GM23248 (cell line): ENCODE results near the gene C22orf23. TPM values are rescaled to one million over a fixed set of nuclear protein-coding genes. Genes with fewer than 3 reads are reported as not detected.

Source experiments
- DNase-seq: peaks from one replicate; pipeline ENCODE4 v3.0.0-alpha.2; 2015
- H2AFZ ChIP-seq: fragments of 200-600 bp; sonication (generic); 2 replicates; pipeline ENCODE4 v1.6.1; 2016; ENCODE audit warnings: antibody characterized with exemption
- H3F3A ChIP-seq: fragments of 200-600 bp; sonication (generic); 2 replicates; pipeline ENCODE4 v1.6.1; 2016; ENCODE audit warnings: mild to moderate bottlenecking, antibody characterized with exemption, mixed run types; ENCODE audit not compliant: insufficient read depth
- H3K27ac ChIP-seq: fragments of 200-600 bp; sonication (generic); 2 replicates; pipeline ENCODE4 v1.5.1; 2016; ENCODE audit warnings: mild to moderate bottlenecking
- H3K27me3 ChIP-seq: fragments of 200-600 bp; sonication (generic); replicated peaks from 2 replicates; pipeline ENCODE4 v1.6.1; 2016; ENCODE audit warnings: mild to moderate bottlenecking; ENCODE audit not compliant: insufficient read depth
- H3K36me3 ChIP-seq: fragments of 200-600 bp; sonication (generic); 2 replicates; pipeline ENCODE4 v1.6.1; 2016; ENCODE audit warnings: low read depth, mild to moderate bottlenecking
- H3K4me1 ChIP-seq: fragments of 200-600 bp; sonication (generic); 2 replicates; pipeline ENCODE4 v1.6.1; 2016; ENCODE audit warnings: mild to moderate bottlenecking; ENCODE audit not compliant: insufficient read depth
- H3K4me2 ChIP-seq: fragments of 200-600 bp; sonication (generic); one replicate; pipeline ENCODE4 v1.6.1; 2016; ENCODE audit warnings: mild to moderate bottlenecking; ENCODE audit not compliant: unreplicated experiment
- H3K4me3 ChIP-seq: fragments of 200-600 bp; sonication (generic); 2 replicates; pipeline ENCODE4 v1.5.1; 2016; ENCODE audit warnings: mild to moderate bottlenecking
- H3K79me2 ChIP-seq: fragments of 200-600 bp; sonication (generic); 2 replicates; pipeline ENCODE4 v1.6.1; 2016; ENCODE audit warnings: mild to moderate bottlenecking; ENCODE audit not compliant: insufficient read depth
- H3K9ac ChIP-seq: fragments of 200-600 bp; sonication (generic); 2 replicates; pipeline ENCODE4 v1.6.1; 2016; ENCODE audit warnings: mild to moderate bottlenecking
- H3K9me2 ChIP-seq: fragments of 200-600 bp; sonication (generic); 2 replicates; pipeline ENCODE4 v1.6.1; 2016; ENCODE audit warnings: mixed run types, mild to moderate bottlenecking, moderate library complexity; ENCODE audit not compliant: insufficient read depth
- H3K9me3 ChIP-seq: fragments of 200-600 bp; sonication (generic); one replicate; pipeline ENCODE4 v1.6.1; 2017; ENCODE audit warnings: low read depth
- H4K20me1 ChIP-seq: fragments of 200-600 bp; sonication (generic); 2 replicates; pipeline ENCODE4 v1.6.0; 2016; ENCODE audit not compliant: insufficient read depth
- EZH2 ChIP-seq: fragments of 200-600 bp; sonication (generic); IDR thresholded peaks from 2 replicates; pipeline ENCODE4 v1.6.1; 2018; ENCODE audit warnings: antibody characterized with exemption, mild to moderate bottlenecking; ENCODE audit not compliant: insufficient read depth, poor library complexity, severe bottlenecking
- EZH2phosphoT487 ChIP-seq: fragments of 200-600 bp; sonication (generic); IDR thresholded peaks from 2 replicates; pipeline ENCODE4 v1.6.1; 2018; ENCODE audit warnings: antibody characterized with exemption, moderate library complexity, mild to moderate bottlenecking, low read depth; ENCODE audit not compliant: insufficient read depth
- WGBS, 2 experiments: methylation state at CpG; one replicate each; pipeline ENCODE4 v1.1.6; 2015 to 2017; ENCODE audit warnings: low lambda C conversion rate in 2 of 2, low coverage in 1 of 2; ENCODE audit errors: missing lambda C conversion rate in 2 of 2; 5-methylcytosine and 5-hydroxymethylcytosine counted together
- in situ Hi-C: fragments of 300-500 bp; cut with MboI; formaldehyde crosslinking; loops from 2 replicates; pipeline ENCODE4 v1.15.0; 2020
- polyA plus RNA-seq: library from polyadenylated mRNA; unstranded; fragments of >200 nt; fragmentation: Nextera tagmentation; extraction: Ambion mirVana; gene quantifications from 2 replicates; pipeline ENCODE4 v1.2.1, GENCODE V29; 2016
- total RNA-seq: library from RNA; depleted of rRNA; stranded (reverse); fragments of >200 nt; shearing (Covaris generic); gene quantifications from 2 replicates; pipeline ENCODE4 v1.2.3, GENCODE V29; 2014

Gene C22orf23
- total and polyA plus RNA-seq, 2 experiments from 2014 or later: 0.22 to 1.1 TPM

GRCh38 chr22:37926358-37926757 is 27.0 kb downstream of the C22orf23 start:
- Histone ChIP-seq H2AFZ (no peak overlapping the region), H3K4me2 (no peak overlapping the region), H3K27me3 (no peaks in the 10 kb centered on the region), H3K4me3 (no peak overlapping the region), H3K9me3 (no peaks in the 10 kb centered on the region), H3K9me2 (no peaks in the 10 kb centered on the region), H3K36me3 (peaks cover 2% of the 10 kb centered on the region; the same call in 1 of the 2 replicates), H3K4me1 (no peaks in the 10 kb centered on the region), H3K9ac (no peak overlapping the region), H4K20me1 (no peaks in the 10 kb centered on the region), H3K27ac (no peak overlapping the region), H3F3A (peaks cover 6% of the 10 kb centered on the region; the same call in 1 of the 2 replicates), H3K79me2 (no peaks in the 10 kb centered on the region)
- TF ChIP-seq EZH2phosphoT487 (no peak), EZH2 (no peak)
- no peak for DNase-seq
- in situ Hi-C loops: no loop called here
- 78 to 81% methylated on average over 7 of the region's 7 CpGs for WGBS, 2 experiments

- H3K9me2 ChIP-seq: no peaks in the 10 kb centered on the region
- H2AFZ ChIP-seq: no peak overlapping the region
- H3K9me3 ChIP-seq: no peaks in the 10 kb centered on the region
- 85 to 91% methylated on average over 14 to 15 of the region's 15 CpGs for WGBS, 2 experiments
- H3K36me3 ChIP-seq: peaks cover 7% of the 10 kb centered on the region; the same call in 1 of the 2 replicates
- H3K27ac ChIP-seq: no peak overlapping the region
- no peaks in the 10 kb centered on the region for H3K79me2 ChIP-seq
- H3K27me3 ChIP-seq: no peaks in the 10 kb centered on the region
- DNase-seq: no peak
- no peaks in the 10 kb centered on the region for H3K4me1 ChIP-seq
- no peak overlapping the region for H3K4me3 ChIP-seq
- H3K9ac ChIP-seq: no peak overlapping the region
- H4K20me1 ChIP-seq: no peaks in the 10 kb centered on the region
- H3F3A ChIP-seq: no peaks in the 10 kb centered on the region
- H3K4me2 ChIP-seq: no peak overlapping the region
- in situ Hi-C loops: no loop called here
- TF ChIP-seq EZH2 (no peak), EZH2phosphoT487 (no peak)
Measured at GRCh38 chr22:37925767-37926166, 27.6 kb downstream of the C22orf23 start.

- Histone ChIP-seq H3K36me3 (peaks cover 10% of the 10 kb centered on the region), H3K4me2 (no peak overlapping the region), H3K9me2 (no peaks in the 10 kb centered on the region), H3K4me3 (no peak overlapping the region), H4K20me1 (no peaks in the 10 kb centered on the region), H3K27ac (no peak overlapping the region), H3K27me3 (no peaks in the 10 kb centered on the region), H3K79me2 (no peaks in the 10 kb centered on the region), H3K4me1 (no peaks in the 10 kb centered on the region), H3K9ac (no peak overlapping the region), H2AFZ (no peak overlapping the region), H3F3A (no peaks in the 10 kb centered on the region), H3K9me3 (no peaks in the 10 kb centered on the region)
- in situ Hi-C loops: no loop called here
- TF ChIP-seq EZH2 (no peak), EZH2phosphoT487 (no peak)
- DNase-seq: no peak
- WGBS, 2 experiments: 57 to 61% methylated on average over 3 of the region's 3 CpGs
Measured at GRCh38 chr22:37925330-37925729, 28.1 kb downstream of the C22orf23 start.

GRCh38 chr22:37924386-37925065 is 28.9 kb downstream of the C22orf23 start:
- no peaks in the 10 kb centered on the region for H3K27me3 ChIP-seq
- H4K20me1 ChIP-seq: no peaks in the 10 kb centered on the region
- H3K9me3 ChIP-seq: no peaks in the 10 kb centered on the region
- no peaks in the 10 kb centered on the region for H3K4me1 ChIP-seq
- no peak overlapping the region for H2AFZ ChIP-seq
- in situ Hi-C loops: no loop called here
- no peak for TF ChIP-seq EZH2phosphoT487
- TF ChIP-seq EZH2: no peak
- no peak overlapping the region for H3K4me3 ChIP-seq
- peaks cover 18% of the 10 kb centered on the region for H3K36me3 ChIP-seq
- no peak overlapping the region for H3K9ac ChIP-seq
- H3K9me2 ChIP-seq: no peaks in the 10 kb centered on the region
- H3F3A ChIP-seq: no peaks in the 10 kb centered on the region
- no peak overlapping the region for H3K4me2 ChIP-seq
- H3K27ac ChIP-seq: no peak overlapping the region
- 92 to 94% methylated on average over 14 to 18 of the region's 18 CpGs for WGBS, 2 experiments
- no peak for DNase-seq
- no peaks in the 10 kb centered on the region for H3K79me2 ChIP-seq
